Thymus (tissue), 2 donors: ENCODE measurements around the gene TSKS. TPM values are rescaled to one million over a fixed set of nuclear protein-coding genes. Genes with fewer than 3 reads are reported as not detected.

Experiments
- polyA plus RNA-seq: library from polyadenylated mRNA; stranded (reverse); fragments of 200-250 nt; gene quantifications from one replicate; pipeline ENCODE4 v1.2.3, GENCODE V29; 2013
- total RNA-seq: library from RNA; stranded (reverse); fragments of 120-200 nt; gene quantifications from one replicate; pipeline ENCODE4 v1.2.4, GENCODE V29; 2013
- donor health status: healthy.

TSKS gene
- total and polyA plus RNA-seq, 2 donors: 2.4 to 2.6 TPM

Other genes with a start within 250 kb of the TSKS start
- 8.8 TPM for gene RCN3, start 235.3 kb downstream of the TSKS start, total RNA-seq
- 32.7 TPM for gene RCN3, start 235.3 kb downstream of the TSKS start, polyA plus RNA-seq
- 137 TPM for gene NOSIP, start 182.8 kb downstream of the TSKS start, total RNA-seq
- gene NOSIP, start 182.8 kb downstream of the TSKS start, polyA plus RNA-seq: 156 TPM
- 2.2 TPM for gene PRRG2, start 182.0 kb downstream of the TSKS start, total RNA-seq
- gene PRRG2, start 182.0 kb downstream of the TSKS start, polyA plus RNA-seq: 5.5 TPM
- gene PRR12, start 172.1 kb downstream of the TSKS start, total RNA-seq: 2.3 TPM
- 10.2 TPM for gene PRR12, start 172.1 kb downstream of the TSKS start, polyA plus RNA-seq
- gene RRAS, start 123.2 kb downstream of the TSKS start, total RNA-seq: 12.7 TPM
- 60.9 TPM for gene RRAS, start 123.2 kb downstream of the TSKS start, polyA plus RNA-seq
- gene SCAF1, start 121.1 kb downstream of the TSKS start, total RNA-seq: 3.2 TPM
- gene SCAF1, start 121.1 kb downstream of the TSKS start, polyA plus RNA-seq: 17.2 TPM
- 83.6 TPM for gene IRF3, start 97.4 kb downstream of the TSKS start, total RNA-seq
- 259 TPM for gene IRF3, start 97.4 kb downstream of the TSKS start, polyA plus RNA-seq
- 18.7 TPM for gene BCL2L12, start 97.4 kb downstream of the TSKS start, total RNA-seq
- gene BCL2L12, start 97.4 kb downstream of the TSKS start, polyA plus RNA-seq: 27.1 TPM
- 173 TPM for gene PRMT1, start 86.0 kb downstream of the TSKS start, total RNA-seq
- gene PRMT1, start 86.0 kb downstream of the TSKS start, polyA plus RNA-seq: 101 TPM
- 0.47 TPM for gene ADM5, start 73.7 kb downstream of the TSKS start, total RNA-seq
- 5.5 TPM for gene ADM5, start 73.7 kb downstream of the TSKS start, polyA plus RNA-seq
- 0.61 TPM for gene CPT1C, start 72.2 kb downstream of the TSKS start, total RNA-seq
- 3.5 TPM for gene CPT1C, start 72.2 kb downstream of the TSKS start, polyA plus RNA-seq
- gene AP2A1, start 3.7 kb upstream of the TSKS start, total RNA-seq: 16.5 TPM
- 26.5 TPM for gene AP2A1, start 3.7 kb upstream of the TSKS start, polyA plus RNA-seq
- gene FUZ, start 50.0 kb upstream of the TSKS start, total RNA-seq: 16.6 TPM
- 20.9 TPM for gene FUZ, start 50.0 kb upstream of the TSKS start, polyA plus RNA-seq
- gene MED25, start 55.0 kb upstream of the TSKS start, total RNA-seq: 7.6 TPM
- gene MED25, start 55.0 kb upstream of the TSKS start, polyA plus RNA-seq: 48.0 TPM
- gene PTOV1, start 87.9 kb upstream of the TSKS start, total RNA-seq: 63.6 TPM
- gene PTOV1, start 87.9 kb upstream of the TSKS start, polyA plus RNA-seq: 125 TPM
- 28.4 TPM for gene PNKP, start 104.3 kb upstream of the TSKS start, total RNA-seq
- gene PNKP, start 104.3 kb upstream of the TSKS start, polyA plus RNA-seq: 85.3 TPM
- 4.4 TPM for gene AKT1S1, start 114.0 kb upstream of the TSKS start, total RNA-seq
- 27.9 TPM for gene AKT1S1, start 114.0 kb upstream of the TSKS start, polyA plus RNA-seq
- gene TBC1D17, start 114.4 kb upstream of the TSKS start, total RNA-seq: 2.9 TPM
- gene TBC1D17, start 114.4 kb upstream of the TSKS start, polyA plus RNA-seq: 69.7 TPM
- 8.6 TPM for gene IL4I1, start 133.6 kb upstream of the TSKS start, total RNA-seq
- gene IL4I1, start 133.6 kb upstream of the TSKS start, polyA plus RNA-seq: 11.5 TPM
- 16.0 TPM for gene ATF5, start 165.9 kb upstream of the TSKS start, total RNA-seq
- gene ATF5, start 165.9 kb upstream of the TSKS start, polyA plus RNA-seq: 53.9 TPM
- 46.7 TPM for gene NUP62, start 166.2 kb upstream of the TSKS start, total RNA-seq
- gene NUP62, start 166.2 kb upstream of the TSKS start, polyA plus RNA-seq: 24.9 TPM
- 0.14 TPM for gene SIGLEC11, start 197.9 kb upstream of the TSKS start, total RNA-seq
- gene SIGLEC11, start 197.9 kb upstream of the TSKS start, polyA plus RNA-seq: 0.98 TPM